K562 (cell line): ENCODE results near the gene A1BG. TPM values are rescaled to one million over a fixed set of nuclear protein-coding genes. Genes with fewer than 3 reads are reported as not detected.

Experiments used
- DACH1 ChIP-seq: fragments of 450-650 bp; IDR thresholded peaks from 2 replicates; pipeline ENCODE4 v1.6.1; 2018; ENCODE audit not compliant: partially characterized antibody
- FOXP4 ChIP-seq: sonication (generic); formaldehyde crosslinking; IDR thresholded peaks from 2 replicates; pipeline ENCODE4 v1.8.0; 2022; ENCODE audit warnings: mild to moderate bottlenecking, missing genetic modification reagents, borderline replicate concordance
- GABPB1 ChIP-seq: sonication (generic); formaldehyde crosslinking; IDR thresholded peaks from 2 replicates; pipeline ENCODE4 v1.8.0; 2022; ENCODE audit warnings: mild to moderate bottlenecking, missing genetic modification reagents
- HDGF ChIP-seq: fragments of 450-650 bp; IDR thresholded peaks from 2 replicates; pipeline ENCODE4 v1.6.1; 2016
- RBM25 ChIP-seq: fragments of 200-400 bp; formaldehyde crosslinking; IDR thresholded peaks from 2 replicates; pipeline ENCODE4 v1.6.1; 2018; ENCODE audit warnings: low read length, low read depth, moderate library complexity; ENCODE audit not compliant: severe bottlenecking
- SIN3A ChIP-seq, 2 experiments: fragments of 150-350 bp in 1 of 2; IDR thresholded peaks; 2 replicates each; pipeline ENCODE4 v1.6.1; 2011 to 2016; ENCODE audit warnings: borderline replicate concordance in 2 of 2, low read depth in 2 of 2, low read length in 2 of 2, mild to moderate bottlenecking in 2 of 2, moderate library complexity in 2 of 2; ENCODE audit not compliant: control insufficient read depth in 1 of 2
- SRSF9 ChIP-seq: fragments of 200-400 bp; formaldehyde crosslinking; IDR thresholded peaks from 2 replicates; pipeline ENCODE4 v1.6.1; 2017; ENCODE audit warnings: low read depth, low read length, borderline replicate concordance
- TRIM24 ChIP-seq, 2 experiments: fragments of 450-650 bp; IDR thresholded peaks; 2 replicates each; pipeline ENCODE4 v1.6.1; 2016
- ZBTB26 ChIP-seq: fragments of 450-650 bp; formaldehyde crosslinking; IDR thresholded peaks from 2 replicates; pipeline ENCODE4 v1.4.0; 2022; ENCODE audit warnings: missing genetic modification characterization
- ZKSCAN3 ChIP-seq: fragments of 250-450 bp; sonication (Bioruptor Pico); IDR thresholded peaks from 2 replicates; pipeline ENCODE4 v1.4.0; 2020
- ZNF184 ChIP-seq: sonication (generic); formaldehyde crosslinking; IDR thresholded peaks from 2 replicates; pipeline ENCODE4 v1.5.0; 2020; ENCODE audit warnings: missing genetic modification reagents
- ZNF212 ChIP-seq: fragments of 450-650 bp; formaldehyde crosslinking; IDR thresholded peaks from 2 replicates; pipeline ENCODE4 v1.4.0; 2020; ENCODE audit warnings: mild to moderate bottlenecking
- ZNF395 ChIP-seq: fragments of 200-800 bp; sonication (Bioruptor generic); IDR thresholded peaks from 2 replicates; pipeline ENCODE4 v1.6.1; 2017; ENCODE audit warnings: missing genetic modification characterization, missing compliant biosample characterization
- polyA plus RNA-seq, 8 experiments: library from polyadenylated mRNA; depleted of rRNA in 4 of 8; stranded (reverse) in 5 of 8; unstranded in 3 of 8; fragments of >200 nt; fragmentation: Nextera tagmentation in 2 of 8; fragmentation: Illumina TruSeq in 1 of 8; extraction: Ambion mirVana in 2 of 8; extraction: Trizol in 1 of 8; gene quantifications; 2 replicates each; pipeline versions ENCODE4 v1.2.1 to v1.2.3, GENCODE V29; 2011 to 2014; ENCODE audit warnings: inconsistent platforms in 1 of 8, missing spikeins in 1 of 8
- total RNA-seq, 7 experiments: library from RNA; depleted of rRNA in 6 of 7; stranded (reverse); fragments of >200 nt in 6 of 7; fragmentation: Illumina TruSeq in 2 of 7; extraction: Trizol in 2 of 7; gene quantifications; 2 replicates each; pipeline versions ENCODE4 v1.2.1 to v1.2.3, GENCODE V29; 2011 to 2021; ENCODE audit warnings: low replicate concordance in 1 of 7
- TF ChIP-seq, protein P1 (sequence below): fragments of 450-650 bp; formaldehyde crosslinking; conservative IDR thresholded peaks from 2 replicates; pipeline ENCODE4 v1.4.0; 2022; ENCODE audit warnings: mild to moderate bottlenecking, missing genetic modification characterization
- TF ChIP-seq, protein P2 (sequence below): fragments of 450-650 bp; formaldehyde crosslinking; IDR thresholded peaks from 2 replicates; pipeline ENCODE4 v1.4.0; 2020; ENCODE audit warnings: mild to moderate bottlenecking
- TF ChIP-seq, protein P3 (sequence below): sonication (generic); formaldehyde crosslinking; IDR thresholded peaks from 2 replicates; pipeline ENCODE4 v1.8.1; 2023; ENCODE audit warnings: mild to moderate bottlenecking, missing genetic modification reagents

The A1BG gene
- total and polyA plus RNA-seq, 9 of the 15 experiments (the other 6 are each of a cell fraction or from before 2014, with no cell fraction given), result 0.10 to 19.8 (median 2.6) TPM

DNA sequence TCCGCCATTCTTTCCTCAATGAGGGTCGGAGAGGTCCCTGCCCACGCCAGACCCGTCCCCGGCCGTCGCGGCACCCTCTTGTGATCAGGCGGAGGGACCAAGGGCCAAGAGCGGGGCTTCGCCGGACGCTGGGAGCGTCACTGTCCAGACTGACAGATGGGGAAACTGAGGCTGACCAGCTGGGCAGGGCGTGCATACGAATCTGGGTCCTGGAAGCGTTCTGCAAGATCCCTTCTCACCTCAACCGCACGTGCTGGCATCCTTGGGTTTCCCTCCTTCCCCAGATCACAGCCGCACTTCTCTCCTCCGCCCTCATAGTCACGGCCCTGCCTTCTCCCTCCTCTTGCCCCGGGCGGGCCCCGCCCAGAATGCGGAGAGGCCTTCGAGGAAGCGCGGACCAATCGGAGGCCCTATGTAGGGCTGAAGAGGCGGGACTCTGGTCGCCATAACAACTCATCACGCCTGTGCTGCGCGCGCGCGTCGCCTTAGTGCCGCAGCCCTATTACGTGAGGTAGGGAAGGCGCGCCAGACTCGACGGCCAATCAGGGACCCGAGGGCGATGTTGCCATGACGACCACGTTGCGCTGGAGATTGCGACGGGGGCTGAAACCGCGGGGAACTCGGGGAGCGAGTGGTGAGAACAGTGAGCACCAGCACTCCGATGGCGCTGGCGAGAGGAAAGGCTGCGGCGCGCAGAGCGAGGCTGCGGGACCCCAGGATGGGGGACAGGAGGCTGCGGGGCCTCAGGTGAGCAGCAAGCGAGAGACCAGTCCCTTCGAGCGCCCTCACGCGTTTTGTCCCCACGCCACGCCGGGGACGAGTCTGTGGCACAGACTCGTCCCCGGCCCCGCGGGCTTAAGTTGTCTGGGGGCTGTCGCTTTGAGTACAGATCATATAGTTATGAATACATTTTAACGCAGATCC is 47.9 kb upstream of the A1BG start (continued):
- TF ChIP-seq ZNF395, result 0 out of 2 replicates have a peak, but pooled peaks have one; percentile 28
- TF ChIP-seq RBM25, result peak; percentile 85
- no peak; the same call in 1 of the 2 replicates for TF ChIP-seq GABPB1 (CRISPR knock-in tag)
- no peak for TF ChIP-seq TRIM24 (IDR thresholded peaks at IDR 0.05)
- TF ChIP-seq DACH1, result no peak
- peak in 1 of 2 experiments; percentile 50; a peak in 1 of 4 replicates for TF ChIP-seq SIN3A (IDR thresholded peaks at IDR 0.05; ENCODE audit: borderline replicate concordance in 2 of 2, control insufficient read depth in 1 of 2, low read depth in 2 of 2, low read length in 2 of 2)
- TF ChIP-seq, protein P1, sequence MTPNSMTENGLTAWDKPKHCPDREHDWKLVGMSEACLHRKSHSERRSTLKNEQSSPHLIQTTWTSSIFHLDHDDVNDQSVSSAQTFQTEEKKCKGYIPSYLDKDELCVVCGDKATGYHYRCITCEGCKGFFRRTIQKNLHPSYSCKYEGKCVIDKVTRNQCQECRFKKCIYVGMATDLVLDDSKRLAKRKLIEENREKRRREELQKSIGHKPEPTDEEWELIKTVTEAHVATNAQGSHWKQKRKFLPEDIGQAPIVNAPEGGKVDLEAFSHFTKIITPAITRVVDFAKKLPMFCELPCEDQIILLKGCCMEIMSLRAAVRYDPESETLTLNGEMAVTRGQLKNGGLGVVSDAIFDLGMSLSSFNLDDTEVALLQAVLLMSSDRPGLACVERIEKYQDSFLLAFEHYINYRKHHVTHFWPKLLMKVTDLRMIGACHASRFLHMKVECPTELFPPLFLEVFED (CRISPR knock-in tag), result peak; percentile 62; the same call in 1 of the 2 replicates
- TF ChIP-seq SRSF9, result no peak
- TF ChIP-seq ZNF212 (CRISPR knock-in tag), result no peak
- TF ChIP-seq, protein P2, sequence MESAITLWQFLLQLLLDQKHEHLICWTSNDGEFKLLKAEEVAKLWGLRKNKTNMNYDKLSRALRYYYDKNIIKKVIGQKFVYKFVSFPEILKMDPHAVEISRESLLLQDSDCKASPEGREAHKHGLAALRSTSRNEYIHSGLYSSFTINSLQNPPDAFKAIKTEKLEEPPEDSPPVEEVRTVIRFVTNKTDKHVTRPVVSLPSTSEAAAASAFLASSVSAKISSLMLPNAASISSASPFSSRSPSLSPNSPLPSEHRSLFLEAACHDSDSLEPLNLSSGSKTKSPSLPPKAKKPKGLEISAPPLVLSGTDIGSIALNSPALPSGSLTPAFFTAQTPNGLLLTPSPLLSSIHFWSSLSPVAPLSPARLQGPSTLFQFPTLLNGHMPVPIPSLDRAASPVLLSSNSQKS (CRISPR knock-in tag), result no peak
- TF ChIP-seq ZNF184 (CRISPR knock-in tag), result no peak
- peak; percentile 54; the same call in 1 of the 2 replicates for TF ChIP-seq HDGF
- 0 out of 2 replicates have a peak, but pooled peaks have one; percentile 33 for TF ChIP-seq FOXP4
- TF ChIP-seq ZBTB26 (CRISPR knock-in tag), result 0 out of 2 replicates have a peak, but pooled peaks have one; percentile 33
- TF ChIP-seq, protein P3, sequence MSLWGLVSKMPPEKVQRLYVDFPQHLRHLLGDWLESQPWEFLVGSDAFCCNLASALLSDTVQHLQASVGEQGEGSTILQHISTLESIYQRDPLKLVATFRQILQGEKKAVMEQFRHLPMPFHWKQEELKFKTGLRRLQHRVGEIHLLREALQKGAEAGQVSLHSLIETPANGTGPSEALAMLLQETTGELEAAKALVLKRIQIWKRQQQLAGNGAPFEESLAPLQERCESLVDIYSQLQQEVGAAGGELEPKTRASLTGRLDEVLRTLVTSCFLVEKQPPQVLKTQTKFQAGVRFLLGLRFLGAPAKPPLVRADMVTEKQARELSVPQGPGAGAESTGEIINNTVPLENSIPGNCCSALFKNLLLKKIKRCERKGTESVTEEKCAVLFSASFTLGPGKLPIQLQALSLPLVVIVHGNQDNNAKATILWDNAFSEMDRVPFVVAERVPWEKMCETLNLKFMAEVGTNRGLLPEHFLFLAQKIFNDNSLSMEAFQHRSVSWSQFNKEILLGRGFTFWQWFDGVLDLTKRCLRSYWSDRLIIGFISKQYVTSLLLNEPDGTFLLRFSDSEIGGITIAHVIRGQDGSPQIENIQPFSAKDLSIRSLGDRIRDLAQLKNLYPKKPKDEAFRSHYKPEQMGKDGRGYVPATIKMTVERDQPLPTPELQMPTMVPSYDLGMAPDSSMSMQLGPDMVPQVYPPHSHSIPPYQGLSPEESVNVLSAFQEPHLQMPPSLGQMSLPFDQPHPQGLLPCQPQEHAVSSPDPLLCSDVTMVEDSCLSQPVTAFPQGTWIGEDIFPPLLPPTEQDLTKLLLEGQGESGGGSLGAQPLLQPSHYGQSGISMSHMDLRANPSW, result no peak
- no peak for TF ChIP-seq ZKSCAN3 (CRISPR knock-in tag)
